GM18505 (cell line): Measurements from ENCODE around the gene ONECUT3.

Experiments
- ATAC-seq: cut with Tn5 transposase; IDR thresholded peaks from one replicate; pipeline ENCODE4 v1.9.1; 2021; ENCODE audit not compliant: unreplicated experiment
- POLR2A ChIP-seq: IDR thresholded peaks from 4 replicates; pipeline ENCODE4 v1.6.1; 2011; ENCODE audit warnings: borderline replicate concordance; ENCODE audit not compliant: insufficient read depth, insufficient read length; ENCODE audit errors: extremely low read depth

The ONECUT3 gene

DNA sequence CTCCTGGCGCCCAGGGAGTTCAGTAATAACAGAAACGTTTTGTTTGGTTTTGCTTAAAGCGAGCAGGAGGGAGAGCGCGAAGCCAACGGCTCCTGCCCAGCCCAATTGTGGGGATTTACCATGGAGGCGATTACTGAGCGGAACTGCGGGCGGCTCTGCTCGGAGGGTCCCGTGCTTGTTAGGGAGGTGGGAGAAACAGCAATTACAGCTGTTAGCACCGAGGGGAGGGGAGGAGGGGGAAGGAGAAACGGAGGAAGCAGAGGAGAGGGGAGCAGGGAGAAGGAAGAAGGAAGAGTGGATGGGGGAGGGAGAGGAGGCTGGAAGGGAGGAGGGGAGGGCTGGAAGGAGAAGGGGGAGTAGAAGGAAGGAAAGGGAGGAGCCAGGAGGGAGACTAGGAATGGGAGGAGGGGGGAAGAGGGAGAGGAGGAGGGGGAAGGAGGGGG is 7.7 kb upstream of the ONECUT3 start:
- no peak for ATAC-seq
- no peak for TF ChIP-seq POLR2A

DNA sequence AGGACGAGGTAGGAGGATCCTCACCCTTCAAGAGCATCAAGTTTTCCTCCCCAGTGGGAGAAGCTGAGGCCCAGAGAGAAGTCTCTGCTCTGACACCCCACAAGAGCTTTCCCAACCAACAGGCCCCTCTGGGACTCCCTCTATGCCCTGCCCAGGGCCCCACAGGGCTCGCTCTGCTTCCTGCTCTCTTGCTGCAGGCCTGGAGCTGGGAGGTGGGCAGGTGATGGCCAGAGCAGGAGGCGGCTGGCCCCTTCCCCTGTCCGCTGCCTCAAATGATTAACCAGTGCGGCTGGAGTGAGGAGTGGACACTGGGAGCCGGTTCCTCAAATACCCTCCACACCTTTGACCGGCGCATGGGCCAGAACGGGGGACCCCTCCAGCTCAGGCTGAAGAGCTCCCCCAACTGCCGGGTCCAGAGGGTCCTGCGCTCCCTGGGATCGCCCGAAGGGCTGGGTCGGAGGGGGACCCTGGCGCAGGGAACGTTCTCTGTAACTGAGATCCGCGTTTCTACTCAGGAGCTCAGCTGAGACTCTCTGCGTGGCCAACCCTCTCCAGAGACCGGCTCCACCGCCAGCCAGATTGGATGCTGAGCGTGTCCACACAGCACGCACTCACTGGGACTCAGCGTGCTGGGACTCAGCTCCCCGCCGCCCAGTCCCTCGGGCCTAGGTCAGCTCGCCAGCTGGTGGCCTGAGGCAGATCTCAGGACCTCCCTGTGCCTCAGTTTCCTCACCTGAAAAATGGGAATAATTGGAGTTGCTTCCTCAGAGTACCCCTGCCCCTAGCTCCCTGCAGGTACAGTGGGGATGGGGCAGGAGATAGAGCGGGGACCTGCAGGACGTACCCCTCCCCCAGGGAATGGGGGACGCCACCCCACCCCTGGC is 6.7 kb upstream of the ONECUT3 start:
- TF ChIP-seq POLR2A, result no peak
- no peak for ATAC-seq

DNA sequence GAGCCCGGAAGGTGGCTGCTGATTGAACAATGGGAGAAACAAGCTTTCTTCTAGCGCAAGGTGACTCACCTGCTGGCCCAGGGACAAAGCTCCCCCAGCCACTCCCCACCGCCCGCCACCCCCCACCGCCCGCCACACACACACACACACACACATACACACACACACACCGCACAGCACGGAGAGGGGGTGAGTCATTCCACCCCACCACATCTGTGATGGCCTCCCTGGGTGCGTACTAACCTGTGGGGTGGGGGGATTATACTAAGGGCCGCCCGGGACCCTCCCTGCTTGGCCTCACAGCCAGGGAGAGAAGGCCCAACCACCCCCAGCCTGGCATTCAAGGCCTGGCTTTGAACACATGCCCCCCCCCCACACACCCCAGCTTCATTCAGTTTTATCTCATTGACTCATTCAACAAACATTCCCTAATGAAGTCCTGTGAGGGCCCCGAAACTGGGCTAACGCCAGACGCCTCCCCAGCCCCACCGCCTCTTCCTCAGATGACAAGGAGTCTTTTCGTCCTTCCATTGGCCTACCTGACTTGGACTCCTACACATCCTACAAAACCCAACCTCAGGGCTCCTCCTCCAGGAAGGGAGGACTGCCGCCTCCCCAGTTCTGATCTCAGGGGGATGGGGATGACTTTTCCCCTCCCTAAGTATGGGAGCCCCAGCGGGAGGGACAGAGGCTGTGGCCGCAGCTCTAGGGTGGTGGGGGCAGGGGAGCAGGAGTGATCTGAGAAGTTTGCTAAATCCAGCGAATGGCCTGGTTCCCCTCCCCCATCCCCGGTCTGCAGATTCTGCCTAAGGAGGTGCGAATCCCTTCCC is 5.8 kb upstream of the ONECUT3 start:
- no peak for TF ChIP-seq POLR2A
- ATAC-seq, result no peak

DNA sequence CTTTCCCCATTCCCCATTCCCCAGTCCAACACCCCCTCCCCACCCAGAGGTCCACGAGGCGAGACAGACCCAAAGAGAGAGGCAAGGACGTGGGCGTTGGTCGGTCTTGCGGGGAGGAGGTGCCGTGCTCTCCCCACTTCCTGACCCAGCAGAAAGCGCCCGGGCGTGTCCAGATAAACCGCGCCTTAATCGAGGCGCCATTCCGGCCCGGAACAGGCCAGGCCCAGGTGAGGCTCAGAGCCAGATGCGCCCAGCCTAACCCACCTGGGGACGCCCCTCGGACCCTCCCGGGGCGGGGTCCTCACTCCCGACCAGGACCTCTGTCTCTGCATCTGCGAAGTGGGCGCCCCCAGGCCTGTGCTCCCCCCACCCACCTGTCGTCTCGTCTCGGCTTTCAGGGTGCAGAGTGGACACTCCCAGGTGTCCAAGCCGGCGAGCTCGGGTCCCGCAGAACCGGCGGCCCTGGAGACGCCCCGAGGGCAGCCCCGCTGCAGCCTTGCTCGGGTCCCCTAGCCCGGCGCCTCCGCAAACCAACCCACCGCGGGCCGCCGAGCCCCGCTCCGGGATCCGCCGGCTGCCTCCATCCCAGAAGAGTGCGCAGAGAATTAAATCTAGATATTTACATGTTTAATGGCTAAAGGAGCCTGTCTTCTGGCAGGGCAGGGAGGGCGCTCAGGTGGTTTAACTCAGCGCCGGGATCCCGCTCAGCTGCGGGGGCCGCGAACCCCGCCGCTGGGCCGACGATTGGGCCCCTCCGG is 5.0 kb upstream of the ONECUT3 start:
- TF ChIP-seq POLR2A, result no peak
- ATAC-seq, result no peak

DNA sequence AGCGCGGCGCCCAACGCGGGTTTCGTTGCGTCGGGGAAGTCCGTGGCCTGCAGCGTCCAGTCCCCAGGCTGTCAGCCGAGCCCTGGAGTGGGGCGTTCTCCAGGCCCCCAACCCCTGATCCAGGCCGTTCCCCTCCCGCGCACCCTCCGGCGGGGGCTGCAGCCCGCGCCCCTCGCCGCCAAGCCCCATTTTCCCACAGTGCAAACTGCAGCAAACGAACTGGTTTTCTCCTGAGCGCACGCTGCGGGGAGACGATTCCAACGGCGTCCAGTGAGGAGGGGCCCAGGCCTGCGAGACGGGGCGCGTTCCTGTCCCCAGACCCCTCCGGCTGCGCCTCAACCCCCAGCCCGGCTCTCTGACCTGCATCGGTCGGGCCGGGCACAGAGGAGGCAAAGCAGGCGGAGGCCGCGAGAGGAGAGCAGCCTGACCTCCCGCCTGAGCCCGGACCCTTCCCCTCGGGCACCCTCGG is 4.4 kb upstream of the ONECUT3 start:
- ATAC-seq, result no peak
- no peak for TF ChIP-seq POLR2A

DNA sequence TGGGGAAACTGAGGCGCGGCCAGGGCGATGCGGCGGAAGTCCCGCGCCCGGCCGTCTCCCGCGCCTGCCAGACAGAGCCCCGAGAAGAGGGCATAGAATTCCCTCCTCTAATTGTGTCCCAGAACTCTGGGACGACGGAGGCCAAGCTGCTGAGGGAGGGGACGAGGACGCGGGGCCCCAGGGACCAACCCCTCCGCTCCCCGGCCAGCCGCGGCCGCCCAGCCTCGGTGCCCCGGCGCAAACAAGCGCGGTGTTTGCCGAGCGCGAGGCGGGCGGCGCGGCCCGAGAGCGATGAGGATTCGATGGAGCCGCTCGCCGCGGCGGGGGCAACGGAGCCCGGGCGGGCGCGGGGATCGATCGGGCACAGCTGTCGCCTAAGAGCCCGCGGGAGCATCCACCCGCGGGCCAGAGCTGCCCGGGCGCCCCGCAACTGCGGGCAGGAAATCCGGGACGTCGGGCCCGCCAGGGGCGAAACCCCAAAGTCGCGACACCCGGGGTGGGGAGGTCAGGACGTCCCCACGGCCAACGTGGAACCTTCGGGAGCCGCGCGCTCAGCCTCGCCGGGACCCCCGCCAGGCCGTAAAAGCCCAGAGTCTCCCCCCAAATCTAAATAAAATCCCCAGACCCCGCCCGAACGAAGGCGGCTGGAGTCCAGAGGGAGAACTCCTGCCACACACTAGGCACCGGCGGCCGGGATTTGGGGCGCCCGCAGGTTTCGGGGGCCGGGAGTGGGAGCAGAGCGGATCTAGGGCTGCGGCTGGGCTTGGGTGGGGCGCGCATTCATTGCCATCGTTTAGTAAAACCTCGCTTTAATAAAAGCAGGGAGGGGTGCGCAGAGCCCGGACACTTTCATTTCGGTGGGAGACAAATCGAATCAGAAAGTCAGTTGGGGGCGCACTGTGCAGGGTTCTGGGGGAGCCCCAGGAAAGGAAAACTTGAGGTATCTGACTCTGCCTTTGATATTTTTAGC is 3.6 kb upstream of the ONECUT3 start:
- no peak for TF ChIP-seq POLR2A
- no peak for ATAC-seq

DNA sequence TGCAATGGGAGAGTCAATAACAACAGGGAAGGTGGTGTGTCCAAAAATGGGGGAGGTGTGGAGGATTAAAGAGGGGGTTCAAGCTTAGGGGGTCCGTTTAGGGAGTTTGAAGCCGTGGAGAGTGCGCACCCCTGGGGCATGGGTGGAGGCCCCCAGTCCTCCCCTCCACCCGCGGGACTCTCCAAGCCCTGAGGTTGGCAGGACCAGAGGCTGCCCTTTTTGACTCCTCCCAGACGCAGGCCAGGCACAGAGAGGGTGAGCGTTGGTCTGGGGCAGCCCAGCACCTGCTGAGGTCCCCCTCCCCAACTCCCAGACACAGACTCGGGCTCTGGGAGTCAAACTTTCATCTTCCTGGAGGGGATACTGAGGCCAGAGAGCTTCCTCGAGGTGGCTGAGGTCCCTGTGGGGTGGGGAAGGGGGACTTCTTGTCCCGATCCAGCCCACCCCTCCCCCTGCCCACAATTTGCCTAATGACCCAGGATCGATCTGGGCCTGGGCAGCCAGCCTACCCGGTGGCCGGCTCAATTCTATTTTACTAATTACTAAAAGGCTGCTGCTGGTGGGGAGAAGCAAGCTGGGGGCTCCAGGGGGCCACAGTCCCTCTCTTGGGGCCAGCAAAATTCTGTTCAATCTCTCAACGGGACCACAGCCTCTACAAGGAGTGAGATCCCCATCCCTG is 2.8 kb upstream of the ONECUT3 start:
- TF ChIP-seq POLR2A, result no peak

DNA sequence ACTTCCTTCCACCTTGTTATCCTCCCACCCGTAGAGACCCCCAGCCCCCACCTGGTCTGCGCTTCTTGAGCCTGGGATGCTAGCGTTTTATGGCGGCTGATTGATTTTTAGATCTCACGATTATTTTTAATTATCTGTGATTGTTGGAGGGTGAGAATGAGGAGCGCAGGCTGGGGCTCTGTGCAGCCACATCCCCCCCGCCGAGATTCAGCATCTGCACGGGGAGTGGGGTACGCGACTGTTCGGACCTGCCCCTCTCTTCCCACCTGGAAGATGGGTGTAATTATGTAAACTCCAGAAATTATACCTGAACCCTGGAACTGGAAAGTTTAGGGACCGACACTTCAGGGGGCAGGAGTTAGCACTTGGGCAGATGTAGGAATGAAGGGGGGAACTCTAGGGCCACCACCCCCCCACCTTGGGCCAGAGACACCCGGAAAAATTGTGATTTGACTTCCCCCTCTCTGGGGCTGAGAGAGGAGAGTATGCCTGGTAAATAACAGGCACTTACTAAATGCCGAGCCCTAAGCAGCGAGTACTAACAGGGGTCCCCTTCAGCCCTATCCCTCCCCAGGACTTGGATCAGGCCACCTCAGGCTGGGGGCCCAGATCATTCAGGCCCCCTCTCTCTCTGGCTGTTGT is 1.8 kb upstream of the ONECUT3 start:
- no peak for ATAC-seq
- TF ChIP-seq POLR2A, result no peak

More for the DNA sequence above, 2.8 kb upstream of the ONECUT3 start:
- ATAC-seq, result no peak

DNA sequence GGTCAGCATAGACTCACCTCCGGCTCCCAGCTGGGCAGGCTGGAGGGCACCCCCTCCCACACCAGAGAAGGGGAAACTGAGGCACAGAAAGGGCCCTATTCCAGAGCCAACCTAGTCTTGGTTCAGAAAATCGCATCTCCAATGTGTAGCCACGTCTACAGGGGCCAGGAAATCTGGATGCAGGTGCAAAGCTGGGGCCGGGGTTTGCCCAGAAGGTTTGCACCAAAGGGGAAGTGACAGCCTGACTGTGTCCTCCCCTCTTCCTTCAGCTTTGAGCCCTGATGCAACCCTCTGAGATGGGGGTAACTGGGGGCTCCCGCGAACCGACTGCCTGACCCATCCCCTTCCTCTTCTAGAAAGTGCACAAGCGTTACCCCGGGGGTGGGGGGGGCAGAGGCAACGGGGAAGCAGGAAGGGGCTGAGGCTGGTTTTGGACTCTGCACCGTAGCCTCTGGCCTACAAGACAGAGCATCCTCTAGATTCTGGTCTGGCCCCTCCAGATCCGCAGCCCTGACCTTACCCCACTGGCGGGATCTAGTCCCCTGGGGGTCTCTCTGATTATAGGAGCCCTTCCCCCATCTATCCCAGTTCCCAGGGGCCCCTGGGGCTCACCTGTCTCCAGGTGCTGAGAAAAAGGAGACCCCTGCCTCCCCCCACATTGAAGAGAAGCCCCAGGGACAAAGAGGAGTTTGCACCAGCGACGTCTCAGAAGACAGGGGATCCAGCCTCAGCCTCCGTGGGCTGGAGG is 1.1 kb upstream of the ONECUT3 start:
- no peak for ATAC-seq
- TF ChIP-seq POLR2A, result no peak

DNA sequence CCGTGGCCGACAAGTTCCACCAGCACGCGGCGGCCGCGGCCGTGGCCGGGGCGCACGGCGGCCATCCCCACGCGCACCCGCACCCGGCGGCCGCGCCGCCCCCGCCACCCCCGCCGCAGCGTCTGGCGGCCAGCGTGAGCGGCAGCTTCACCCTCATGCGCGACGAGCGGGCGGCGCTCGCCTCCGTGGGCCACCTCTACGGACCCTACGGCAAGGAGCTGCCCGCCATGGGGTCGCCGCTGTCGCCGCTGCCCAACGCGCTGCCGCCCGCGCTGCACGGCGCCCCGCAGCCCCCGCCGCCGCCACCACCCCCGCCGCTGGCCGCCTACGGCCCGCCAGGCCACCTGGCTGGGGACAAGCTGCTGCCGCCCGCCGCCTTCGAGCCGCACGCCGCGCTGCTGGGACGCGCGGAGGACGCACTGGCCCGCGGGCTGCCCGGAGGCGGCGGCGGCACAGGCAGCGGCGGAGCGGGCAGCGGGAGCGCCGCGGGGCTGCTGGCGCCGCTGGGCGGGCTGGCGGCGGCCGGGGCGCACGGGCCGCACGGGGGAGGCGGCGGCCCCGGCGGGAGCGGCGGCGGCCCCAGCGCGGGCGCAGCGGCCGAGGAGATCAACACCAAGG is 821 bp downstream of the ONECUT3 start:
- no peak for TF ChIP-seq POLR2A
- ATAC-seq, result no peak
